WERI-Rb-1 (cell line): ENCODE measurements around the gene N4BP2.
"Not testable (repeated sequence)": the region's sequence is repeated elsewhere in the genome, so short reads cannot be mapped to it uniquely, and the experiment has no call there.

Experiments used
- DNase-seq: peaks from one replicate; pipeline ENCODE4 v3.0.0-alpha.2; 2020
- H3K27ac ChIP-seq: fragments of 250-450 bp; sonication (Bioruptor Pico); 2 replicates; pipeline ENCODE4 v1.5.1; 2020; ENCODE audit warnings: mild to moderate bottlenecking, moderate library complexity
- H3K27me3 ChIP-seq: fragments of 250-450 bp; sonication (Bioruptor Pico); 2 replicates; pipeline ENCODE4 v1.5.1; 2021; ENCODE audit warnings: mild to moderate bottlenecking, low read depth, moderate library complexity; ENCODE audit not compliant: insufficient read depth, severe bottlenecking
- H3K36me3 ChIP-seq: fragments of 250-450 bp; sonication (Bioruptor Pico); 2 replicates; pipeline ENCODE4 v1.5.1; 2020; ENCODE audit warnings: mild to moderate bottlenecking, moderate library complexity
- H3K4me3 ChIP-seq: 2 replicates; pipeline ENCODE4 v1.5.1; 2011; ENCODE audit warnings: low read depth, mild to moderate bottlenecking, control low read depth, low read length
- H3K9me3 ChIP-seq: fragments of 250-450 bp; sonication (Bioruptor Pico); 2 replicates; pipeline ENCODE4 v1.5.1; 2021; ENCODE audit warnings: mild to moderate bottlenecking, moderate library complexity; ENCODE audit not compliant: severe bottlenecking
- TF ChIP-seq, protein P1 (sequence below): IDR thresholded peaks from 2 replicates; pipeline ENCODE4 v1.5.1; 2011; ENCODE audit warnings: low read depth, mild to moderate bottlenecking, control low read depth, inconsistent platforms, low read length

The N4BP2 gene

DNA sequence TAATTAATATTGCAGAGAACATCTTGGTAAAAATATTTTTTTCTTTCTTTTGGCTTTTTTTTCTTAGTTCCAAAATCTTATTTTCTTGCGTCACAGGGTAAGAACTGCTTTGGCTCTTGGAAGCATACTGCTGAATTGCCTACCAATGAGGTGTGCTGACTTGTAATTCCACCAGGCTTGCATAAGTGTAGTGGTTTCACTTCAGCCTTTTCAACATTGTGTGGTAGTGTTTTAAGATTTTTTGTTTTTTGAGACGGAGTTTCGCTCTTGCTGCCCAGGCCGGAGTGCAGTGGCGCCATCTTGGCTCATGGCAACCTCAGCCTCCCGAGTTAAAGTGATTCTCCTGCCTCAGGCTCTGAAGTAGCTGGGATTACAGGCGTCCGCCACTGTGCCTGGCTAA is 42.4 kb downstream of the N4BP2 start:
- TF ChIP-seq, protein P1, sequence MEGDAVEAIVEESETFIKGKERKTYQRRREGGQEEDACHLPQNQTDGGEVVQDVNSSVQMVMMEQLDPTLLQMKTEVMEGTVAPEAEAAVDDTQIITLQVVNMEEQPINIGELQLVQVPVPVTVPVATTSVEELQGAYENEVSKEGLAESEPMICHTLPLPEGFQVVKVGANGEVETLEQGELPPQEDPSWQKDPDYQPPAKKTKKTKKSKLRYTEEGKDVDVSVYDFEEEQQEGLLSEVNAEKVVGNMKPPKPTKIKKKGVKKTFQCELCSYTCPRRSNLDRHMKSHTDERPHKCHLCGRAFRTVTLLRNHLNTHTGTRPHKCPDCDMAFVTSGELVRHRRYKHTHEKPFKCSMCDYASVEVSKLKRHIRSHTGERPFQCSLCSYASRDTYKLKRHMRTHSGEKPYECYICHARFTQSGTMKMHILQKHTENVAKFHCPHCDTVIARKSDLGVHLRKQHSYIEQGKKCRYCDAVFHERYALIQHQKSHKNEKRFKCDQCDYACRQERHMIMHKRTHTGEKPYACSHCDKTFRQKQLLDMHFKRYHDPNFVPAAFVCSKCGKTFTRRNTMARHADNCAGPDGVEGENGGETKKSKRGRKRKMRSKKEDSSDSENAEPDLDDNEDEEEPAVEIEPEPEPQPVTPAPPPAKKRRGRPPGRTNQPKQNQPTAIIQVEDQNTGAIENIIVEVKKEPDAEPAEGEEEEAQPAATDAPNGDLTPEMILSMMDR, result no peak
- H3K9me3 ChIP-seq, result no peaks in the 10 kb centered on the region

DNA sequence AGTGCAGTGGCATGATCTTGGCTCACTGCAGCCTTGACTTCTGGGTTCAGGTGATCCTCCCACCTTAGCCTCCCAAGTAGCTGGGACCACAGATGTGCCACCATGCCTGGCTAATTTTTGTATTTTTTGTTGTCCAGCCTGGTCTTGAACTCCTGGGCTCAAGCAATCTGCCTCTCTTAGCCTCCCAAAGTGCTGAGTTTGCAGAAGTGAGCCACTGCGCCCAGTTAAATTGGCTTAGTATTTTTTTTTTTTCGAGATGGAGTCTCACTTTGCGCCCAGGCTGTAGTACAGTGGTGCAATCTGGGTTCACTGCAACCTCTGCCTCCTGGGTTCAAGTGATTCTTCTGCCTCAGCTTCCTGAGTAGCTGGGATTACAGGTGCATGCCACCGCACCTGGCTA is 50.5 kb downstream of the N4BP2 start:
- not testable (repeated sequence) for H3K27ac ChIP-seq, H3K27me3 ChIP-seq, DNase-seq, H3K9me3 ChIP-seq, H3K4me3 ChIP-seq
- H3K36me3 ChIP-seq, result peaks cover 85% of the 10 kb centered on the region

More for the DNA sequence above, 42.4 kb downstream of the N4BP2 start:
- H3K4me3 ChIP-seq, result no peak overlapping the region
- H3K36me3 ChIP-seq, result peaks cover 58% of the 10 kb centered on the region
- H3K27me3 ChIP-seq, result no peaks in the 10 kb centered on the region
- no peak for DNase-seq
- no peak overlapping the region for H3K27ac ChIP-seq

DNA sequence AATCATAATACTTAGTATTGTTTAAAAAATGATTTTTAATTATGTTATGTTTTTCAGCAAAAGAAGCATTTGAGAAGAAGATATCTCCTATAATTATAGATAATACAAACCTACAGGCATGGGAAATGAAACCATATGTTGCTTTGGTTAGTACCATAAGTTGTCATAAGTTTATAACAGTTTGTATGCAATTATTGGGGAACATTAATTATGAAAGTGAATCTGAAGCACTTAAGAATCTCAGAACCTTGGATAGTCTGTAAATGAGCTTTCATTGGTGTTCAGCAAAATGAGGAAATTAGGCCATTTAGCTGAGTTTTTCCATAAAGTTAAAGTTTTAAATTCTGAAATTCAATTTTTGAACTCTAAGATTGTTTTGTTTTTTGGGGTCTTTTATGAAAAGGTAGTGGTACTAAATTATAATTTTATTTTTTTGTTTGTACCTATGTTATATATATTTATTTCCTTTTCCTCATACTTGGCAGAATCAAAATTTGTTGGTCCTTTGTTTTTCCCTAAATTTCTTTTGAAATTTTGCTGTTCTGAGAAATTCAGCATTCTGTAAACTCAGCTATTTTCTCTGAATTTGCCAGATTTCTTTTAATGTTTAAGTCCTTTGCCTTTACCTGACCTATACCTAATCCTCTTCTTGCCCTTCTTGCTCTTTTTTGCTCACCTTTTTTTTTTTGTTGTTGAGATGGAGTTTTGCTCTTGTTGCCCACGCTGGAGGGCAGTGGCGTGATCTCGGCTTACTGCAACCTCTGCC is 55.6 kb downstream of the N4BP2 start:
- Histone ChIP-seq H3K36me3 (peaks cover 76% of the 10 kb centered on the region), H3K4me3 (no peak overlapping the region), H3K27ac (no peak overlapping the region), H3K27me3 (no peaks in the 10 kb centered on the region), H3K9me3 (no peaks in the 10 kb centered on the region)
- DNase-seq, result no peak
- TF ChIP-seq, protein P1, result no peak

GRCh38 chr4:40114206-40114605 is 57.6 kb downstream of the N4BP2 start:
- TF ChIP-seq, protein P1, result no peak
- peaks cover 76% of the 10 kb centered on the region for H3K36me3 ChIP-seq
- no peaks in the 10 kb centered on the region for H3K27me3 ChIP-seq
- no peaks in the 10 kb centered on the region for H3K9me3 ChIP-seq
- H3K4me3 ChIP-seq, result no peak overlapping the region
- no peak for DNase-seq
- H3K27ac ChIP-seq, result no peak overlapping the region

DNA sequence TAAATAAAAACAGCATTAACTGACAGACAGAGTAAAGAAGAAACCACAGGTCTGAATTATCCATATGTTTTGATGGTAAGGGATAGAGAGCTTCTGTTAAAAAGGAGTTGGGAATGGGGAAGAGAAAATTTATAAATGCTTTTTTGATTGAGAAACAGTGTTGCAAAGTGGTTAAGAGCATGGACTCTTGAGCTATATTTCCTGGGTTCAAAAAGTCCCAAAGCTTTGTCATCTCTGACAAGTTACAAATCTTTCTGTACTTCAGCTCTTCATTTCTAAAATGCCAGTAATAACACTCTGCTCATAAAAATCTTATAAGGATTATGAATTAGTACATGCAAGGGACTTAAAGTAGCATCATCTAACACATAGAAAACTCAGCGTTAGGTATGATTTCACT is 62.2 kb downstream of the N4BP2 start:
- TF ChIP-seq, protein P1, result no peak
- Histone ChIP-seq H3K27ac (no peak overlapping the region), H3K4me3 (no peak overlapping the region), H3K9me3 (no peaks in the 10 kb centered on the region), H3K27me3 (no peaks in the 10 kb centered on the region), H3K36me3 (peaks cover 52% of the 10 kb centered on the region)
- DNase-seq, result no peak

- TF ChIP-seq, protein P1, result no peak
- Histone ChIP-seq H3K9me3 (no peaks in the 10 kb centered on the region), H3K27me3 (no peaks in the 10 kb centered on the region), H3K36me3 (peaks cover 56% of the 10 kb centered on the region), H3K27ac (no peak overlapping the region), H3K4me3 (no peak overlapping the region)
- no peak for DNase-seq
These were observed 62.7 kb downstream of the N4BP2 start for GRCh38 chr4:40119344-40119743.
